ENCODE measurements around the gene SPPL3.

DNA sequence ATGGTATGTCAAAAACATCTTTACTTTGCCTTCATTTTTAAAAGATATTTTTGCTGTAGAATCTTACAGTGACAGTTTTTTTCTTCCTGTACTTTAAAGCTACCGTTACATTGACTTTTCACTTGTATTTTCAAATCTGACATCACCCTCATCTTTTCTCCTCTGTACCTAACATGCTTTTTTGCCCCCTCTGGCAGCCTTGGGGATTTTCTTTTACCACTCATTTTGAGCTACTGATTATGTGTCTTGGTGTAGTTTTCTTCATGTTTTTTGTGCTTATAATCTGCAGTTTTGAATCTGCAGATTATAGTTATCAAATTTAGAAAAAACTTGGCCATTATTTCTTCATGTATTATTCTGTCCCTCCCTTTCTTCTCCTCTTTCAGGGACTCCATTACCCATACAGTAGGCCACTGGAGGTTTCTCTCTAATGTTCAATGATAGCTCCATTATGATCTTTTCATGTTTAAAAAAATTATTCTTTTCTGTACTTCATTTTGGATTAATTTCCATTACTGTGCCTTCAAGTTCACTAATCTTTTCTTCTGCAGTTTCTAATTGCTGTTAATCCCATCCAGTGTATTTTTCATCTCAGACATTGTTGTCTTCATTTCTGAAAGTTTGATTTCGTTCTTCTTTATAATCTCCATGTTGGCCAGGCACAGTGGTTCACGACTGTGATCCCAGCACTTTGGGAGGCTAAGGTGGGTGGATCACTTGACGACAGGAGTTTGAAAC lies 108.5 kb downstream of the SPPL3 start:
- TF ChIP-seq, protein P1, sequence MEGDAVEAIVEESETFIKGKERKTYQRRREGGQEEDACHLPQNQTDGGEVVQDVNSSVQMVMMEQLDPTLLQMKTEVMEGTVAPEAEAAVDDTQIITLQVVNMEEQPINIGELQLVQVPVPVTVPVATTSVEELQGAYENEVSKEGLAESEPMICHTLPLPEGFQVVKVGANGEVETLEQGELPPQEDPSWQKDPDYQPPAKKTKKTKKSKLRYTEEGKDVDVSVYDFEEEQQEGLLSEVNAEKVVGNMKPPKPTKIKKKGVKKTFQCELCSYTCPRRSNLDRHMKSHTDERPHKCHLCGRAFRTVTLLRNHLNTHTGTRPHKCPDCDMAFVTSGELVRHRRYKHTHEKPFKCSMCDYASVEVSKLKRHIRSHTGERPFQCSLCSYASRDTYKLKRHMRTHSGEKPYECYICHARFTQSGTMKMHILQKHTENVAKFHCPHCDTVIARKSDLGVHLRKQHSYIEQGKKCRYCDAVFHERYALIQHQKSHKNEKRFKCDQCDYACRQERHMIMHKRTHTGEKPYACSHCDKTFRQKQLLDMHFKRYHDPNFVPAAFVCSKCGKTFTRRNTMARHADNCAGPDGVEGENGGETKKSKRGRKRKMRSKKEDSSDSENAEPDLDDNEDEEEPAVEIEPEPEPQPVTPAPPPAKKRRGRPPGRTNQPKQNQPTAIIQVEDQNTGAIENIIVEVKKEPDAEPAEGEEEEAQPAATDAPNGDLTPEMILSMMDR (IDR thresholded peaks at IDR 0.05) = no peak
- no peak for TF ChIP-seq POLR2AphosphoS5 (IDR thresholded peaks at IDR 0.05; ENCODE audit: low read depth, low read length)
- TF ChIP-seq, protein P2, sequence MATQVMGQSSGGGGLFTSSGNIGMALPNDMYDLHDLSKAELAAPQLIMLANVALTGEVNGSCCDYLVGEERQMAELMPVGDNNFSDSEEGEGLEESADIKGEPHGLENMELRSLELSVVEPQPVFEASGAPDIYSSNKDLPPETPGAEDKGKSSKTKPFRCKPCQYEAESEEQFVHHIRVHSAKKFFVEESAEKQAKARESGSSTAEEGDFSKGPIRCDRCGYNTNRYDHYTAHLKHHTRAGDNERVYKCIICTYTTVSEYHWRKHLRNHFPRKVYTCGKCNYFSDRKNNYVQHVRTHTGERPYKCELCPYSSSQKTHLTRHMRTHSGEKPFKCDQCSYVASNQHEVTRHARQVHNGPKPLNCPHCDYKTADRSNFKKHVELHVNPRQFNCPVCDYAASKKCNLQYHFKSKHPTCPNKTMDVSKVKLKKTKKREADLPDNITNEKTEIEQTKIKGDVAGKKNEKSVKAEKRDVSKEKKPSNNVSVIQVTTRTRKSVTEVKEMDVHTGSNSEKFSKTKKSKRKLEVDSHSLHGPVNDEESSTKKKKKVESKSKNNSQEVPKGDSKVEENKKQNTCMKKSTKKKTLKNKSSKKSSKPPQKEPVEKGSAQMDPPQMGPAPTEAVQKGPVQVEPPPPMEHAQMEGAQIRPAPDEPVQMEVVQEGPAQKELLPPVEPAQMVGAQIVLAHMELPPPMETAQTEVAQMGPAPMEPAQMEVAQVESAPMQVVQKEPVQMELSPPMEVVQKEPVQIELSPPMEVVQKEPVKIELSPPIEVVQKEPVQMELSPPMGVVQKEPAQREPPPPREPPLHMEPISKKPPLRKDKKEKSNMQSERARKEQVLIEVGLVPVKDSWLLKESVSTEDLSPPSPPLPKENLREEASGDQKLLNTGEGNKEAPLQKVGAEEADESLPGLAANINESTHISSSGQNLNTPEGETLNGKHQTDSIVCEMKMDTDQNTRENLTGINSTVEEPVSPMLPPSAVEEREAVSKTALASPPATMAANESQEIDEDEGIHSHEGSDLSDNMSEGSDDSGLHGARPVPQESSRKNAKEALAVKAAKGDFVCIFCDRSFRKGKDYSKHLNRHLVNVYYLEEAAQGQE (IDR thresholded peaks at IDR 0.05; ENCODE audit: insufficient read depth in 1 of 2, low read depth in 2 of 2, low read length in 1 of 2) = no peak
- TF ChIP-seq SIN3A (IDR thresholded peaks at IDR 0.05; ENCODE audit: borderline replicate concordance, insufficient read depth, low read depth, low read length) = no peak
- TF ChIP-seq TCF7L2 (IDR thresholded peaks at IDR 0.05; ENCODE audit: low read depth, low read length) = no peak
